Activated CD8-positive, alpha-beta memory T cell treated with anti-CD3 and anti-CD28 coated beads, Interleukin-2, amount 50 U/mL, for 1 hour (primary cell): ENCODE measurements around the gene PRRG2.

Source experiments
- DNase-seq: peaks from one replicate; pipeline ENCODE4 v3.0.0-alpha.2; 2020; ENCODE audit errors: extremely low read depth

The PRRG2 gene

GRCh38 chr19:49589502-49589905 lies 8.4 kb downstream of the PRRG2 start:
- no peak for DNase-seq

GRCh38 chr19:49590071-49590970 lies 9.2 kb downstream of the PRRG2 start:
- peak; percentile 91 for DNase-seq

GRCh38 chr19:49590971-49591730 lies 10.0 kb downstream of the PRRG2 start, which contains the start of gene PRR12:
Gene PRR12 (plus strand): TSS chr19:49591182. CDS start chr19:49591655, 473 bp downstream.
- DNase-seq: no peak

GRCh38 chr19:49591731-49592485 lies 10.8 kb downstream of the PRRG2 start:
- no peak for DNase-seq

- DNase-seq: no peak
Observed at GRCh38 chr19:49592486-49593232, 11.5 kb downstream of the PRRG2 start.

GRCh38 chr19:49593233-49594113 lies 12.4 kb downstream of the PRRG2 start:
- peak; percentile 83 for DNase-seq

- no peak for DNase-seq
Observed at GRCh38 chr19:49594157-49594992, 13.3 kb downstream of the PRRG2 start.

GRCh38 chr19:49594993-49595818 lies 14.1 kb downstream of the PRRG2 start:
- DNase-seq: no peak

GRCh38 chr19:49595819-49596404 lies 14.8 kb downstream of the PRRG2 start:
- no peak for DNase-seq

- DNase-seq: no peak
Observed at GRCh38 chr19:49596407-49596806, 15.3 kb downstream of the PRRG2 start.

GRCh38 chr19:49596954-49597702 lies 16.0 kb downstream of the PRRG2 start:
- DNase-seq: no peak

GRCh38 chr19:49597703-49597974 lies 16.5 kb downstream of the PRRG2 start:
- DNase-seq: no peak

- no peak for DNase-seq
Observed at GRCh38 chr19:49599378-49600295, 18.5 kb downstream of the PRRG2 start.

- no peak for DNase-seq
Observed at GRCh38 chr19:49601482-49602038, 20.4 kb downstream of the PRRG2 start.

GRCh38 chr19:49602806-49603205 lies 21.7 kb downstream of the PRRG2 start:
- no peak for DNase-seq

- DNase-seq: no peak
Observed at GRCh38 chr19:49605605-49606004, 24.5 kb downstream of the PRRG2 start.
